Esophagus squamous epithelium (tissue), 5 donors: ENCODE measurements around the gene MED23. TPM values are rescaled to one million over a fixed set of nuclear protein-coding genes. Genes with fewer than 3 reads are reported as not detected.

Experiments used
- DNase-seq: peaks from one replicate; lab custom pipeline; 2025; lab: John Stamatoyannopoulos, UW
- H3K27ac ChIP-seq, 4 donors: fragments of 200-600 bp; sonication (generic); one replicate each; pipeline ENCODE4 v1.5.1; 2016 to 2019; ENCODE audit warnings: mild to moderate bottlenecking in 1 of 4
- H3K27me3 ChIP-seq, 4 donors: fragments of 200-600 bp; sonication (generic); 1 replicate in 3 of 4; 2 replicates in 1 of 4; pipeline versions ENCODE4 v1.5.1 to v1.6.0; 2017 to 2021; ENCODE audit warnings: antibody characterized with exemption in 1 of 4
- H3K36me3 ChIP-seq, 3 donors: fragments of 200-600 bp; sonication (generic); one replicate each; pipeline ENCODE4 v1.5.1; 2016 to 2019
- H3K4me1 ChIP-seq, 3 donors: fragments of 200-600 bp; sonication (generic); one replicate each; pipeline ENCODE4 v1.5.1; 2017 to 2019
- H3K4me3 ChIP-seq, 4 donors: fragments of 200-600 bp; sonication (generic); 1 replicate in 3 of 4; 2 replicates in 1 of 4; pipeline ENCODE4 v1.5.1; 2016 to 2019; ENCODE audit warnings: mild to moderate bottlenecking in 2 of 4, moderate library complexity in 1 of 4
- H3K9me3 ChIP-seq, 3 donors: fragments of 200-600 bp; sonication (generic); one replicate each; pipeline ENCODE4 v1.5.1; 2016 to 2019
- CTCF ChIP-seq, 6 experiments: fragments of 450-650 bp in 4 of 6; fragments of 200-600 bp in 2 of 6; sonication (generic) in 2 of 6; IDR thresholded peaks; one replicate each; pipeline ENCODE4 v1.5.1; 2016 to 2019; ENCODE audit warnings: antibody characterized with exemption in 6 of 6, mild to moderate bottlenecking in 4 of 6, moderate library complexity in 4 of 6
- POLR2A ChIP-seq, 4 donors: fragments of 450-650 bp; IDR thresholded peaks; one replicate each; pipeline ENCODE4 v1.6.1; 2017; ENCODE audit warnings: antibody characterized with exemption in 4 of 4, mild to moderate bottlenecking in 4 of 4, moderate library complexity in 3 of 4
- WGBS, 2 donors: methylation state at CpG; one replicate each; pipeline ENCODE4 v1.1.5; 2018; 5-methylcytosine and 5-hydroxymethylcytosine counted together
- intact Hi-C: fragments of 100-400 bp; cut with DNase I; formaldehyde crosslinking; loops from one replicate; pipeline ENCODE4 v1.15.0; 2022
- total RNA-seq, 4 donors: library from RNA; depleted of rRNA; stranded (reverse); fragments of >200 nt; gene quantifications; one replicate each; pipeline ENCODE4 v1.1.0, GENCODE V29; 2016
- donor health status: DM: yes; HTN: yes; CAD: no.

MED23 gene
- total RNA-seq, 4 donors from 2014 or later, result 12.2 to 31.9 (median 20.1) TPM

GRCh38 chr6:131660195-131660594 lies 32.2 kb upstream of the MED23 start:
- no peaks in the 10 kb centered on the region for H3K4me1 ChIP-seq
- H3K27me3 ChIP-seq, result no peaks in the 10 kb centered on the region
- H3K27ac ChIP-seq, result no peak overlapping the region
- 12 to 23% methylated on average over 1 of the region's 1 CpG for whole genome bisulfite sequencing, 2 donors
- H3K9me3 ChIP-seq, result no peaks in the 10 kb centered on the region
- no peak overlapping the region for H3K4me3 ChIP-seq
- H3K36me3 ChIP-seq, result no peaks in the 10 kb centered on the region
- TF ChIP-seq POLR2A (IDR thresholded peaks at IDR 0.05) (no peak), CTCF (IDR thresholded peaks at IDR 0.05) (no peak)
- no peak for DNase-seq
- intact Hi-C loops, result no loop called here

- TF ChIP-seq POLR2A (IDR thresholded peaks at IDR 0.05), result no peak
- intact Hi-C loops, result no loop called here
- DNase-seq, result no peak
- no peaks in the 10 kb centered on the region for H3K4me1 ChIP-seq
- no peaks in the 10 kb centered on the region for H3K9me3 ChIP-seq
- no peak overlapping the region for H3K27ac ChIP-seq
- no peak overlapping the region for H3K4me3 ChIP-seq
- 81 to 96% methylated on average over 3 of the region's 3 CpGs for WGBS, 2 donors
- H3K27me3 ChIP-seq, result no peaks in the 10 kb centered on the region
- no peaks in the 10 kb centered on the region for H3K36me3 ChIP-seq
Measured at GRCh38 chr6:131658287-131658686, 30.2 kb upstream of the MED23 start.

GRCh38 chr6:131657630-131658111 lies 29.6 kb upstream of the MED23 start:
- H3K4me3 ChIP-seq, result no peak overlapping the region
- TF ChIP-seq CTCF (IDR thresholded peaks at IDR 0.05) (no peak), POLR2A (IDR thresholded peaks at IDR 0.05) (no peak)
- H3K36me3 ChIP-seq, result no peaks in the 10 kb centered on the region
- no peak for DNase-seq
- no peaks in the 10 kb centered on the region for H3K4me1 ChIP-seq
- H3K27ac ChIP-seq, result no peak overlapping the region
- 69 to 70% methylated on average over 6 of the region's 6 CpGs for WGBS, 2 donors
- no peaks in the 10 kb centered on the region for H3K27me3 ChIP-seq
- no peaks in the 10 kb centered on the region for H3K9me3 ChIP-seq
- intact Hi-C loops, result no loop called here

- no peaks in the 10 kb centered on the region for H3K36me3 ChIP-seq
- DNase-seq, result no peak
- H3K27ac ChIP-seq, result no peak overlapping the region
- H3K4me1 ChIP-seq, result no peaks in the 10 kb centered on the region
- 80 to 88% methylated on average over 2 of the region's 2 CpGs for WGBS, 2 donors
- H3K9me3 ChIP-seq, result no peaks in the 10 kb centered on the region
- no peaks in the 10 kb centered on the region for H3K27me3 ChIP-seq
- intact Hi-C loops, result no loop called here
- no peak for TF ChIP-seq POLR2A (IDR thresholded peaks at IDR 0.05)
- TF ChIP-seq CTCF (IDR thresholded peaks at IDR 0.05), result no peak
- no peak overlapping the region for H3K4me3 ChIP-seq
Measured at GRCh38 chr6:131657222-131657621, 29.2 kb upstream of the MED23 start.

GRCh38 chr6:131656667-131657066 lies 28.6 kb upstream of the MED23 start:
- H3K4me3 ChIP-seq, result no peak overlapping the region
- no peaks in the 10 kb centered on the region for H3K4me1 ChIP-seq
- no peak overlapping the region for H3K27ac ChIP-seq
- intact Hi-C loops, result no loop called here
- no peaks in the 10 kb centered on the region for H3K9me3 ChIP-seq
- no peak for TF ChIP-seq POLR2A (IDR thresholded peaks at IDR 0.05)
- TF ChIP-seq CTCF (IDR thresholded peaks at IDR 0.05), result no peak
- 90 to 93% methylated on average over 3 of the region's 3 CpGs for WGBS, 2 donors
- no peak for DNase-seq
- no peaks in the 10 kb centered on the region for H3K27me3 ChIP-seq
- H3K36me3 ChIP-seq, result no peaks in the 10 kb centered on the region

- Histone ChIP-seq H3K9me3 (no peaks in the 10 kb centered on the region), H3K27ac (no peak overlapping the region), H3K4me1 (no peaks in the 10 kb centered on the region), H3K4me3 (no peak overlapping the region), H3K27me3 (no peaks in the 10 kb centered on the region), H3K36me3 (no peaks in the 10 kb centered on the region)
- TF ChIP-seq CTCF (IDR thresholded peaks at IDR 0.05) (no peak), POLR2A (IDR thresholded peaks at IDR 0.05) (no peak)
- intact Hi-C loops, result no loop called here
- 85 to 93% methylated on average over 1 to 2 of the region's 2 CpGs for WGBS, 2 donors
- no peak for DNase-seq
Measured at GRCh38 chr6:131655951-131656350, 27.9 kb upstream of the MED23 start.
